H1 (cell line): ENCODE data around the gene MICALL2. TPM values are rescaled to one million over a fixed set of nuclear protein-coding genes. Genes with fewer than 3 reads are reported as not detected.
A peak's percentile ranks its signal among the peaks of the same experiment; 100 is the strongest.

Source experiments
- CTCF ChIA-PET: fragments of 300-600 bp; sonication (Branson Sonifier 250); formaldehyde crosslinking; loops from one replicate; lab custom pipeline; 2021; ENCODE audit not compliant: partially characterized antibody; lab: Charles Lee
- POLR2A ChIA-PET: fragments of 300-600 bp; sonication (Branson Sonifier 250); formaldehyde crosslinking; loops from one replicate; lab custom pipeline; 2021; ENCODE audit warnings: inconsistent platforms; ENCODE audit not compliant: partially characterized antibody; lab: Charles Lee
- DNase-seq, 2 experiments: peaks; one replicate each; pipeline versions ENCODE4 v3.0.0 to v3.0.0-alpha.2; 2010 to 2022; ENCODE audit warnings: low spot score in 2 of 2, low read depth in 1 of 2, mixed read lengths in 1 of 2
- FAIRE-seq: peaks from 2 replicates; lab custom pipeline; 2011; peaks lifted over from hg19 to GRCh38; lab: Jason Lieb, UNC
- H2AFZ ChIP-seq: 2 replicates; pipeline ENCODE4 v1.8.1; 2012; ENCODE audit warnings: low read length, inconsistent platforms
- H2AK5ac ChIP-seq: 2 replicates; pipeline ENCODE4 v1.6.1; 2013; ENCODE audit warnings: low read depth, low read length
- H2BK120ac ChIP-seq: replicated peaks from 2 replicates; pipeline ENCODE3; 2013; ENCODE audit warnings: low read depth, low read length, inconsistent platforms
- H2BK12ac ChIP-seq: 2 replicates; pipeline ENCODE4 v1.6.1; 2013; ENCODE audit warnings: low read depth, low read length
- H2BK15ac ChIP-seq: 2 replicates; pipeline ENCODE4 v1.6.1; 2013; ENCODE audit warnings: low read length
- H2BK20ac ChIP-seq: 2 replicates; pipeline ENCODE4 v1.6.1; 2013; ENCODE audit warnings: low read length
- H2BK5ac ChIP-seq: 2 replicates; pipeline ENCODE4 v1.6.1; 2013; ENCODE audit warnings: low read depth, low read length
- H3K14ac ChIP-seq: 2 replicates; pipeline ENCODE4 v1.6.1; 2013; ENCODE audit warnings: inconsistent platforms; ENCODE audit not compliant: insufficient read length
- H3K18ac ChIP-seq: 2 replicates; pipeline ENCODE4 v1.6.1; 2013; ENCODE audit warnings: low read length; ENCODE audit errors: extremely low read depth
- H3K23ac ChIP-seq: 2 replicates; pipeline ENCODE4 v1.6.1; 2013; ENCODE audit warnings: inconsistent platforms; ENCODE audit not compliant: insufficient read length
- H3K23me2 ChIP-seq: 2 replicates; pipeline ENCODE4 v1.6.1; 2013; ENCODE audit warnings: low read depth, low read length
- H3K27ac ChIP-seq: 2 replicates; pipeline ENCODE4 v1.6.1; 2011; ENCODE audit warnings: low read depth, low read length, inconsistent platforms
- H3K27me3 ChIP-seq, 4 experiments: replicated peaks in 1 of 4; 1 replicate in 1 of 4; 2 replicates in 3 of 4; pipeline versions ENCODE4 v1.6.1 to v1.8.1; 2011 to 2013; ENCODE audit warnings: low read length in 3 of 4, mild to moderate bottlenecking in 3 of 4, inconsistent platforms in 2 of 4, mixed read lengths in 2 of 4, moderate library complexity in 1 of 4; ENCODE audit not compliant: control insufficient read depth in 3 of 4, insufficient read depth in 3 of 4; ENCODE audit errors: extremely low read depth in 1 of 4
- H3K36me3 ChIP-seq, 4 experiments: 2 replicates each; pipeline versions ENCODE4 v1.6.1 to v1.8.1; 2011 to 2013; ENCODE audit warnings: mild to moderate bottlenecking in 4 of 4, low read length in 3 of 4, moderate library complexity in 2 of 4, control low read depth in 1 of 4, inconsistent platforms in 1 of 4; ENCODE audit not compliant: insufficient read depth in 4 of 4, control insufficient read depth in 2 of 4
- H3K4ac ChIP-seq: replicated peaks from 2 replicates; pipeline ENCODE3; 2013; ENCODE audit warnings: low read length, low read depth, mixed read lengths, inconsistent platforms; ENCODE audit not compliant: insufficient read length
- H3K4me1 ChIP-seq, 4 experiments: replicated peaks in 1 of 4; 1 replicate in 1 of 4; 2 replicates in 3 of 4; pipeline versions ENCODE4 v1.6.1 to v1.8.1; 2011 to 2013; ENCODE audit warnings: low read length in 3 of 4, inconsistent platforms in 2 of 4, mixed read lengths in 1 of 4; ENCODE audit not compliant: insufficient read depth in 4 of 4, control insufficient read depth in 3 of 4
- H3K4me2 ChIP-seq, 2 experiments: 2 replicates each; pipeline versions ENCODE4 v1.6.1 to v1.8.1; 2011 to 2013; ENCODE audit warnings: low read depth in 2 of 2, low read length in 2 of 2, control low read depth in 1 of 2, inconsistent platforms in 1 of 2, mild to moderate bottlenecking in 1 of 2; ENCODE audit not compliant: insufficient read depth in 1 of 2
- H3K4me3 ChIP-seq, 4 experiments: fragments of 200-600, 300-600 bp in 1 of 4; sonication (generic), shearing (Covaris generic), sonication (Bioruptor Twin) in 1 of 4; 2 replicates each; pipeline versions ENCODE4 v1.5.1 to v1.8.1; 2011 to 2016; ENCODE audit warnings: low read length in 4 of 4, low read depth in 3 of 4, control low read depth in 2 of 4, inconsistent platforms in 2 of 4, mild to moderate bottlenecking in 2 of 4, mixed read lengths in 1 of 4, moderate library complexity in 1 of 4; ENCODE audit not compliant: insufficient read depth in 2 of 4; ENCODE audit errors: extremely low read depth in 1 of 4
- H3K56ac ChIP-seq: replicated peaks from 2 replicates; pipeline ENCODE3; 2013; ENCODE audit warnings: low read depth, mild to moderate bottlenecking, mixed read lengths, low read length, inconsistent platforms; ENCODE audit not compliant: insufficient read length
- H3K79me1 ChIP-seq: 2 replicates; pipeline ENCODE4 v1.6.1; 2013; ENCODE audit warnings: low read depth, low read length, control low read depth
- H3K79me2 ChIP-seq, 2 experiments: 2 replicates each; pipeline versions ENCODE4 v1.6.1 to v1.8.1; 2012 to 2013; ENCODE audit warnings: low read length in 2 of 2, mild to moderate bottlenecking in 2 of 2, inconsistent platforms in 1 of 2; ENCODE audit not compliant: insufficient read depth in 2 of 2, control insufficient read depth in 1 of 2
- H3K9ac ChIP-seq, 4 experiments: replicated peaks in 1 of 4; 1 replicate in 1 of 4; 2 replicates in 3 of 4; pipeline versions ENCODE4 v1.6.1 to v1.8.1; 2011 to 2013; ENCODE audit warnings: low read depth in 3 of 4, low read length in 3 of 4, control low read depth in 2 of 4, mild to moderate bottlenecking in 2 of 4, moderate library complexity in 2 of 4, inconsistent platforms in 1 of 4; ENCODE audit errors: extremely low read depth in 1 of 4
- H3K9me3 ChIP-seq, 2 experiments: 2 replicates each; pipeline versions ENCODE4 v1.6.1 to v1.8.1; 2012 to 2013; ENCODE audit warnings: mild to moderate bottlenecking in 2 of 2, moderate library complexity in 2 of 2, control low read depth in 1 of 2, inconsistent platforms in 1 of 2, low read depth in 1 of 2, low read length in 1 of 2, mixed read lengths in 1 of 2; ENCODE audit not compliant: insufficient read depth in 2 of 2
- H4K20me1 ChIP-seq, 2 experiments: replicated peaks in 1 of 2; 2 replicates each; pipeline versions ENCODE3 to v1.8.1; 2011 to 2013; ENCODE audit warnings: inconsistent platforms in 2 of 2, low read length in 2 of 2, mild to moderate bottlenecking in 1 of 2; ENCODE audit not compliant: insufficient read depth in 2 of 2, control insufficient read depth in 1 of 2
- H4K5ac ChIP-seq: 2 replicates; pipeline ENCODE4 v1.6.1; 2013; ENCODE audit warnings: low read length, low read depth, mixed read lengths, inconsistent platforms; ENCODE audit not compliant: insufficient read length
- H4K8ac ChIP-seq: 2 replicates; pipeline ENCODE4 v1.8.0; 2013; ENCODE audit warnings: mild to moderate bottlenecking, moderate library complexity, low read length, inconsistent platforms; ENCODE audit not compliant: insufficient read depth; ENCODE audit errors: extremely low read depth
- H4K91ac ChIP-seq: replicated peaks from 2 replicates; pipeline ENCODE3; 2013; ENCODE audit warnings: low read length, mixed read lengths, inconsistent platforms; ENCODE audit not compliant: insufficient read length
- CHD2 ChIP-seq: IDR thresholded peaks from 2 replicates; pipeline ENCODE4 v1.6.1; 2012; ENCODE audit warnings: low read length, improper control_type of control experiment
- CTBP2 ChIP-seq: IDR thresholded peaks from 2 replicates; pipeline ENCODE4 v1.7.0; 2011; ENCODE audit warnings: borderline replicate concordance, mild to moderate bottlenecking, moderate library complexity, mixed read lengths, low read length; ENCODE audit not compliant: insufficient read depth, insufficient read length
- RBBP5 ChIP-seq: IDR thresholded peaks from 2 replicates; pipeline ENCODE4 v1.7.1; 2012; ENCODE audit warnings: low read depth, mild to moderate bottlenecking, inconsistent platforms, low read length, moderate library complexity, borderline replicate concordance
- SP4 ChIP-seq: IDR thresholded peaks from 2 replicates; pipeline ENCODE4 v1.6.1; 2012; ENCODE audit warnings: low read length, inconsistent platforms
- WGBS, 2 experiments: shearing (Covaris generic) in 1 of 2; methylation state at CpG; one replicate each; pipeline versions ENCODE4 v1.1.6 to v1.1.7; 2013 to 2015; ENCODE audit warnings: low lambda C conversion rate in 2 of 2, mixed read lengths in 2 of 2, inconsistent platforms in 1 of 2, low coverage in 1 of 2, missing lambda C conversion rate in 1 of 2; ENCODE audit not compliant: insufficient replicate concordance in 2 of 2, insufficient coverage in 1 of 2, insufficient read length in 1 of 2; ENCODE audit errors: extremely low coverage in 1 of 2, missing lambda C conversion rate in 1 of 2; 5-methylcytosine and 5-hydroxymethylcytosine counted together
- polyA plus RNA-seq, 7 experiments: library from polyadenylated mRNA; depleted of rRNA in 3 of 7; stranded (reverse) in 5 of 7; unstranded in 2 of 7; fragments of >200 nt in 5 of 7; fragments of 200-250 nt in 2 of 7; gene quantifications; 1 replicate in 5 of 7; 2 replicates in 1 of 7; 4 replicates in 1 of 7; pipeline versions ENCODE4 v1.2.1 to v1.2.3, GENCODE V29; 2011 to 2013; ENCODE audit warnings: missing spikeins in 2 of 7, mixed read lengths in 2 of 7
- total RNA-seq: library from RNA; stranded (reverse); fragmentation: NEBNext Ultra II Directional; extraction: Animal tissue kit (Norgen Biotek cat#: 25700); gene quantifications from 2 replicates; pipeline ENCODE4 v1.2.1, GENCODE V29; 2021
- TF ChIP-seq, protein P1 (sequence below): IDR thresholded peaks from 2 replicates; pipeline ENCODE4 v1.6.1; 2012; ENCODE audit warnings: inconsistent platforms

The MICALL2 gene
- total and polyA plus RNA-seq, 2 of the 8 experiments (the other 6 are each of a cell fraction or from before 2014, with no cell fraction given) = 5.3 to 8.5 TPM

GRCh38 chr7:1440620-1441019 lies 18.6 kb downstream of the MICALL2 start:
- Histone ChIP-seq H2AFZ (no peak overlapping the region), H3K4me3 (no peak overlapping the region)
- 92% methylated on average over 10 of the region's 10 CpGs; no CpG with 5 or more reads in 1 of the 2 experiments for WGBS, 2 experiments

More at GRCh38 chr7:1440620-1441019, 18.6 kb downstream of the MICALL2 start:
- H3K4ac ChIP-seq = no peak overlapping the region
- H3K4me2 ChIP-seq = no peak overlapping the region
- ChIA-PET CTCF (interaction anchor here (0.7 to 2.4 kb wide), 15 partner anchors 8 to 352 kb away, joined by 3 to 14 read pairs (median 4); no protein-coding TSS in a partner anchor), POLR2A (interaction anchor here (0.9 to 1.2 kb wide), 3 partner anchors 12 to 18 kb away, joined by 3 read pairs; no protein-coding TSS in a partner anchor)
- TF ChIP-seq CHD2 (no peak), RBBP5 (no peak), CTBP2 (no peak), SP4 (no peak)
- TF ChIP-seq, protein P1, sequence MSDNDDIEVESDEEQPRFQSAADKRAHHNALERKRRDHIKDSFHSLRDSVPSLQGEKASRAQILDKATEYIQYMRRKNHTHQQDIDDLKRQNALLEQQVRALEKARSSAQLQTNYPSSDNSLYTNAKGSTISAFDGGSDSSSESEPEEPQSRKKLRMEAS = no peak
- H2BK15ac ChIP-seq = no peak overlapping the region
- H4K8ac ChIP-seq = peak overlapping the region; percentile 51; the same call in 1 of the 2 replicates
- no peaks in the 10 kb centered on the region for H3K27me3 ChIP-seq
- no peak for DNase-seq
- no peak overlapping the region for H3K23ac ChIP-seq
- no peaks in the 10 kb centered on the region for H3K36me3 ChIP-seq
- H2BK120ac ChIP-seq = no peak overlapping the region
- H4K20me1 ChIP-seq = peaks cover 0 to 6% of the 10 kb centered on the region in 2 experiments
- H3K23me2 ChIP-seq = no peaks in the 10 kb centered on the region
- peaks cover 0 to 3% of the 10 kb centered on the region in 2 experiments; a peak in 1 of 4 replicates for H3K79me2 ChIP-seq
- no peak overlapping the region for H3K27ac ChIP-seq
- no peak overlapping the region for H3K56ac ChIP-seq
- no peak overlapping the region for H3K18ac ChIP-seq
- H2BK5ac ChIP-seq = no peak overlapping the region
- H4K91ac ChIP-seq = no peak overlapping the region
- no peak overlapping the region for H3K9ac ChIP-seq
- no peak overlapping the region for H4K5ac ChIP-seq
- H2BK12ac ChIP-seq = no peak overlapping the region
- no peak overlapping the region for H2BK20ac ChIP-seq
- H3K4me1 ChIP-seq = no peaks in the 10 kb centered on the region; a peak in 1 of 7 replicates
- no peaks in the 10 kb centered on the region for H3K79me1 ChIP-seq
- no peak overlapping the region for H3K14ac ChIP-seq
- peaks cover 0 to 3% of the 10 kb centered on the region in 2 experiments; a peak in 1 of 4 replicates for H3K9me3 ChIP-seq
- no peak for FAIRE-seq
- no peak overlapping the region for H2AK5ac ChIP-seq
